ENCODE results near the gene ALG8.

DNA sequence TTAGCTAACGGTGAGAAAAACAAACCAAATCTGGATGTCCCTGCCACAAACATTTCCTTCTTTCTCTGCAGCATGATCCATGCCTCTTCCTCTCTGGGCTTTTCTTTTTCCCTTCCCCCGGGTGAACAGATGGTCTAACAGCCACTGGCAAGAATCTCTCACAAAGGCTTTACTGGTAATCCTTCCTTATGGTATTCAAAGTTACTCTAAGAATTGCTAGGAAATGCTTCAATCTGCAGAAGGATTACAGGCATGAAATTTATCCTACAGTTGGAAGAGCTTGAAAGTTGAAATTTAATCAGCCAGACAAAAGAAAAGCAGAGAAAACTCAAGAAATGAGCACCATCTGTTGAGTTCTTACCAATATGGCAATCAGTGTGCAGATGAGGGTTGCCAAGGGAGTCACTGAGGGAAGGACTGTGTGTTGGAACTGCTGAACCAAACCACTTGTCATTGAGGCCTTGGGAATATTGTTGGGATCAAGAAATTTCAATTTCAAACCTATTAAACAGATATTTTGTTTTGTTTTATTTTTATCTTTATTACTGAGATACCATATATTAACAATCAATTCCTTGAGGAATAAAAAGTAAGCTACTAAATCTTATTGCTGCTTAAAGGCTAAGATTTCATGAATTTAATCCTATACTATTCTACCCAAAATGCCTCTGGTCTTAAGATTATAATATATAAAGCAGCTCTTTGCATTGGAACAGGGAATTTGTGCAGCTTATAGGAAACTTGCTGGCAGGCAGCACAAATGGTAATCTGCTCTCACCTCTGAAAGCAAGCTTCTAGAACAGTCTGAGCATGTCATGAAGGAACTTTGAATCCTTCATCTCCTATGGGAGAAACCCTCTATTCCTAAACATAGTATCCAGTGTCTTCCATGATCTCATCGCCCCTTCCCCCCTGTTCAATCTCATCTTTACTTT, 30.1 kb downstream of the ALG8 start:
- TF ChIP-seq, protein P1, sequence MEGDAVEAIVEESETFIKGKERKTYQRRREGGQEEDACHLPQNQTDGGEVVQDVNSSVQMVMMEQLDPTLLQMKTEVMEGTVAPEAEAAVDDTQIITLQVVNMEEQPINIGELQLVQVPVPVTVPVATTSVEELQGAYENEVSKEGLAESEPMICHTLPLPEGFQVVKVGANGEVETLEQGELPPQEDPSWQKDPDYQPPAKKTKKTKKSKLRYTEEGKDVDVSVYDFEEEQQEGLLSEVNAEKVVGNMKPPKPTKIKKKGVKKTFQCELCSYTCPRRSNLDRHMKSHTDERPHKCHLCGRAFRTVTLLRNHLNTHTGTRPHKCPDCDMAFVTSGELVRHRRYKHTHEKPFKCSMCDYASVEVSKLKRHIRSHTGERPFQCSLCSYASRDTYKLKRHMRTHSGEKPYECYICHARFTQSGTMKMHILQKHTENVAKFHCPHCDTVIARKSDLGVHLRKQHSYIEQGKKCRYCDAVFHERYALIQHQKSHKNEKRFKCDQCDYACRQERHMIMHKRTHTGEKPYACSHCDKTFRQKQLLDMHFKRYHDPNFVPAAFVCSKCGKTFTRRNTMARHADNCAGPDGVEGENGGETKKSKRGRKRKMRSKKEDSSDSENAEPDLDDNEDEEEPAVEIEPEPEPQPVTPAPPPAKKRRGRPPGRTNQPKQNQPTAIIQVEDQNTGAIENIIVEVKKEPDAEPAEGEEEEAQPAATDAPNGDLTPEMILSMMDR (IDR thresholded peaks at IDR 0.05): no peak
- no peak for TF ChIP-seq POLR2A (IDR thresholded peaks at IDR 0.05)

Data from right lobe of liver (tissue), 4 donors.